ENCODE measurements around the gene AMZ1. TPM values are rescaled to one million over a fixed set of nuclear protein-coding genes. Genes with fewer than 3 reads are reported as not detected.
A peak's percentile ranks its signal among the peaks of the same experiment; 100 is the strongest.
"Not testable (repeated sequence)": the region's sequence is repeated elsewhere in the genome, so short reads cannot be mapped to it uniquely, and the experiment has no call there.

AMZ1 gene
- total RNA-seq, 2 experiments from 2014 or later = 0.05 to 0.08 TPM

GRCh38 chr7:2679135-2680127 lies 8.6 kb upstream of the AMZ1 start:
- H3K4me3 Mint-ChIP-seq; DNase-seq; H3K9me3 Mint-ChIP-seq; POLR2A ChIA-PET; H3K36me3 Mint-ChIP-seq (ENCODE audit: low read depth); H3K4me1 Mint-ChIP-seq; H3K27me3 Mint-ChIP-seq; H3K27ac Mint-ChIP-seq: not testable (repeated sequence)
- CTCF ChIA-PET = interaction anchor here (1.1 to 2.4 kb wide), 4 partner anchors 18 to 227 kb away, joined by 3 to 6 read pairs (median 4); no protein-coding TSS in a partner anchor

DNA sequence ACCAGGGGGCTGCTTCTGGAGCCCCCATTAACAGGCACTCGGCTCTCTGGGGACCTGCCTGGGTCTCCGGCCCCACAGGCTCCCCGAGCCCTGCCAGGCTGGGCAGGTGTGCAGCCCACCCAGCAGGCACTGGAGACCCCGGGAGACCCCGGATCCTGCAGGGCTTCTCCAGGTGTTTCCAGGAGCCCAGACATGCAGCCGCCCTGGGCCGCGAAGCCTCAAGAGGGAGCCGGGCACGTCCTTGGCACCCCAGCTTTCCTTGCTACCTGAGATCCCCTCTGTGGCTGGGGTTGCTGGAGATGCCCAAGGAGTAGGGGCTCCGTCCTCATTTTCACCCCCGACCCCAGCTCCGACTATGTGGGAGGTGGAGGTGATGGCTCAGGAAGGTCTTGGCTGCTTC lies 7.7 kb upstream of the AMZ1 start:
- CTCF ChIA-PET = interaction anchor here (1.1 to 2.7 kb wide), 5 partner anchors 10 to 228 kb away, joined by 3 to 19 read pairs (median 6); no protein-coding TSS in a partner anchor
- Mint-ChIP-seq H3K27me3 (peaks cover 6% of the 10 kb centered on the region), H3K4me3 (no peak overlapping the region), H3K9me3 (no peaks in the 10 kb centered on the region), H3K36me3 (ENCODE audit: low read depth) (no peaks in the 10 kb centered on the region), H3K4me1 (no peaks in the 10 kb centered on the region), H3K27ac (no peak overlapping the region)
- POLR2A ChIA-PET = no interaction called here
- no peak for DNase-seq

DNA sequence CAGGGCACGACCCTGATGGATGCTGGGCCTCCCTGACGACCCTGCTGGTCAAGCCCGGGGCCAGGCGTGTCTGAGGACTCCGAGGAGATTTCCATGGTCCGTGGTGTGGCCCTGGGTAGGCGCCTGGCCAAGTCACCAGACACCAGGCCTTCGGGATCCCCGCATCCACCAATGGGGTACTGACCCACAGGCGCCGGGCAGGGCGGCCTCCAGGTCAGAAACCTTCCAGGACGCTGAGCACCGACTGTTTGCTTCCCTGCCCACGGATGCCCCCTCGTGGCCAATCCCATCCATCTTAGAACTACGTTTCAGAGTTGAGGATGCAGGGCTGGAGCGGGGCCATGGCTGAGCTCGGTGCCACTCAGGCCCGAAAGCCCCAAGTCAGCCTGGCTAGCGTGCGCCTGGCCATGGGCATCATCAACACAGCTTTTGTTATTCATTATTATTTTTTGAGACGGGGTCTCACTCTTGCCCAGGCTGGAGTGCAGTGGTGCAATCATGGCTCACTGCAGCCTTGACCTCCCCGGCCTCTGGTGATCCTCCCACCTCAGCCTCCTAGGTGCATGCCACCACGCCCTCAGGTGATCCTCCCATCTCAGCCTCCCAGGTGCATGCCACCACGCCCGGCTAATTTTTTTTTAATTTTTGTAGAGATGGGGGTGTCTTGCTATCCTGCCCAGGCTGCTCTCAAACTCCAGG lies 7.1 kb upstream of the AMZ1 start:
- Mint-ChIP-seq H3K9me3 (no peaks in the 10 kb centered on the region), H3K27me3 (peaks cover 5% of the 10 kb centered on the region), H3K4me1 (no peaks in the 10 kb centered on the region), H3K36me3 (ENCODE audit: low read depth) (no peaks in the 10 kb centered on the region), H3K27ac (no peak overlapping the region), H3K4me3 (no peak overlapping the region)
- POLR2A ChIA-PET = no interaction called here
- peak; percentile 56 for DNase-seq
- CTCF ChIA-PET = interaction anchor here (1.0 to 2.7 kb wide), 8 partner anchors 10 to 229 kb away, joined by 3 to 19 read pairs (median 5); no protein-coding TSS in a partner anchor

DNA sequence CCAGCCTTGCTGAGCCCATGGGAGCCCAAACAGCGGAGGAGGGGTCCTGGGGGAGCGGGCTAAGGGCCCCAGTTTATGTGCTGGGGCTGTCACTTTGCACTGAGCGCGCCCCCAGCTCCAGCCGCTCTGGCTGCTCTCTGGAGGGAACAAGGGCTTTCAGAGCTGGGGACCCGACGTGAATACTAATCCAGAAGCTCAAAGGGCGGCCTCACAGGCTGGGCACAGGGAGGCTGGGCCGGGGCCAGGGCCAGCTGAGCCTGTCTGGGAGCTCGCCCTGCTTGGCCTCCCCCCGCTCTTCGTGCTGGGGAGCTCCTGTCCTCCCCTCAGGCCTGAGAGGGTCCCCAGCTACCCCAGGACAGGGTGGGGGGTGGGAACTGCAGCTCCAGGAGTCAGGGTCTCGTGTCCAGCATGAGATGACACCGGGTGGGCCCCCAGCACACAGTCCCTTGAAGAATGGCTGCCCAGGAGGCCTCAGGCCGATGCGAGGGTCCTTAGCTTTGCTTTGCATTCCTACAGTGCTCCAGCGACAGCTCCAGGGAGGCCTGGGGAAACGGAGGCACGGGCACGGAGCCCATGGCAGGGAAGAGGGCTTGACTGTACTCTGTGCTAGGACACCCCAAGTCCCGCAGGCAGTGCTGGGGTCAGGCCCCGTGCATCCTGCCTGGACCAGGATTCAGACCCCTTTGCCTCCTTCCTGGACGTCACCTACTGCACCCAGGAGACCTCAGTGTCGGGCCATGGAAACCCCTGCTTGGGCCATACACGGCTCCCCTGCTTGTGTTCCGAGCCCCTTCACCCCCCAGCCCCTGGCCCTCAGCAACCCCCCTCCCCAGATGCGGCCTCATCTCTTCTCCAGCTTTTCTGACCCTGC lies 5.8 kb upstream of the AMZ1 start:
- Mint-ChIP-seq H3K9me3 (no peaks in the 10 kb centered on the region), H3K4me1 (no peaks in the 10 kb centered on the region), H3K27ac (no peak overlapping the region), H3K36me3 (ENCODE audit: low read depth) (no peaks in the 10 kb centered on the region), H3K4me3 (no peak overlapping the region), H3K27me3 (peaks cover 12% of the 10 kb centered on the region)
- DNase-seq = no peak
- POLR2A ChIA-PET = no interaction called here
- CTCF ChIA-PET = interaction anchor here (0.5 to 2.7 kb wide), 10 partner anchors 8 to 410 kb away, joined by 3 to 19 read pairs (median 4); no protein-coding TSS in a partner anchor

- Mint-ChIP-seq H3K4me1 (peaks cover 10% of the 10 kb centered on the region), H3K4me3 (no peak overlapping the region), H3K27ac (no peak overlapping the region), H3K9me3 (no peaks in the 10 kb centered on the region), H3K27me3 (peaks cover 30% of the 10 kb centered on the region), H3K36me3 (ENCODE audit: low read depth) (no peaks in the 10 kb centered on the region)
- CTCF ChIA-PET = interaction anchor here (1.1 kb wide), 1 partner anchor 16 kb away, joined by 3 read pairs; no protein-coding TSS in a partner anchor
- no peak for DNase-seq
- POLR2A ChIA-PET = no interaction called here
Observed at GRCh38 chr7:2684501-2684900, 3.5 kb upstream of the AMZ1 start.

DNA sequence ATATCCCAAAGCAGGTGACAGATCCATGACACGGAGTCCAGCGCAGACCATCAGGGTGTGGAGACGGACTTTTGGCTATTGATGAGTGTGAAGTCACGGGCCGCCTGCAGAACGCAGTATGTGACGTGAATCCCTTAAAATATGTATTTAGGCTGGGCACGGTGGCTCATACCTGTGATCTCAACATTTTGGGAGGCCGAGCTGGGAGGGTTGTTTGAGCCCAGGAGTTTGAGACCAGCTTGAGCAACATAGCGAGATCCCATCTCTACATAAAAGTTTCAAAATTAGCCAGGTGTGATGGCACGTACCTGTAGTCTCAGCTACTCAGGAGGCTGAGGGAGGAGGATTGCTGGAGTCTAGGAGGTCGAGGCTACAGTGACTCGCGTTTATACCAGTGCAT lies 1.9 kb upstream of the AMZ1 start:
- no peak overlapping the region for H3K4me3 Mint-ChIP-seq
- H3K9me3 Mint-ChIP-seq = no peaks in the 10 kb centered on the region
- CTCF ChIA-PET = interaction anchor here (1.3 to 3.6 kb wide), 4 partner anchors 13 to 255 kb away, joined by 4 to 14 read pairs (median 6); no protein-coding TSS in a partner anchor
- H3K27me3 Mint-ChIP-seq = peaks cover 41% of the 10 kb centered on the region
- no peak overlapping the region for H3K27ac Mint-ChIP-seq
- no peaks in the 10 kb centered on the region for H3K36me3 Mint-ChIP-seq (ENCODE audit: low read depth)
- POLR2A ChIA-PET = no interaction called here
- DNase-seq = no peak
- H3K4me1 Mint-ChIP-seq = peaks cover 15% of the 10 kb centered on the region

DNA sequence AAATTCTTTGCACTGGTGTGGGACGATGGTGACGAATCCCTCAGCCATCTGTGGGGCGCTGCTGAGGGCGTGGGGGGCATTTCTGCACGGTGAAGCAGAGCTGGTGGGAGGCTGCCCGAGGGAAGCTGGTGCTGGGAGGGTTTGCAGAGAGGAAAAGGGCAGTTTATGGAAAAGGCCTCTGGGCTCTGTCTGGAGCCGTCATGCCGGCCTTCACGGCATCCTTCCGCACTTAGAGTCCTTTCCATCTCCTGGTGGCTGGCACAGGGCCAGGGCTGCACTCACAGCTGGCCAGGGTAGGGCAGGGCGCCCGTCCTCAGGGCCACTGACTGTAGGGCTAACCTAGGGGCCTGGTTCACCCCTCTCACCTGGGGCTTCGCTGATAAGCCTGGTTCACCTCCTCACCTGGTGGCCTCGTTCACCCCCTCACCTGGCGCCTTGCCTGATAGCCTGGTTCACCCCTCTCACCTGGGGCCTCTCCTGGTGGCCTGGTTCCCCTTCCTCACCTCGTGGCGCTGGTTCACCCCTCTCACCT lies 598 bp upstream of the AMZ1 start:
- POLR2A ChIA-PET = no interaction called here
- peaks cover 18% of the 10 kb centered on the region for H3K4me1 Mint-ChIP-seq
- H3K4me3 Mint-ChIP-seq = no peak overlapping the region
- CTCF ChIA-PET = interaction anchor here (1.3 to 3.6 kb wide), 4 partner anchors 12 to 256 kb away, joined by 4 to 14 read pairs (median 6); no protein-coding TSS in a partner anchor
- H3K27ac Mint-ChIP-seq = no peak overlapping the region
- no peaks in the 10 kb centered on the region for H3K9me3 Mint-ChIP-seq
- H3K36me3 Mint-ChIP-seq (ENCODE audit: low read depth) = no peaks in the 10 kb centered on the region
- peaks cover 44% of the 10 kb centered on the region for H3K27me3 Mint-ChIP-seq
- no peak for DNase-seq

- POLR2A ChIA-PET = no interaction called here
- no peaks in the 10 kb centered on the region for H3K36me3 Mint-ChIP-seq (ENCODE audit: low read depth)
- no peak for DNase-seq
- peaks cover 44% of the 10 kb centered on the region for H3K27me3 Mint-ChIP-seq
- CTCF ChIA-PET = interaction anchor here (2.3 to 3.6 kb wide), 2 partner anchors 21 kb away, joined by 14 to 16 read pairs; no protein-coding TSS in a partner anchor
- no peaks in the 10 kb centered on the region for H3K9me3 Mint-ChIP-seq
- H3K27ac Mint-ChIP-seq = no peak overlapping the region
- peaks cover 18% of the 10 kb centered on the region for H3K4me1 Mint-ChIP-seq
- H3K4me3 Mint-ChIP-seq = no peak overlapping the region
Observed at GRCh38 chr7:2688409-2689342, 674 bp downstream of the AMZ1 start.

GRCh38 chr7:2689343-2689847 lies 1.4 kb downstream of the AMZ1 start:
- no peak for DNase-seq
- Mint-ChIP-seq H3K27me3 (peaks cover 44% of the 10 kb centered on the region), H3K4me1 (peaks cover 18% of the 10 kb centered on the region), H3K27ac (no peak overlapping the region), H3K4me3 (no peak overlapping the region), H3K9me3 (no peaks in the 10 kb centered on the region), H3K36me3 (ENCODE audit: low read depth) (no peaks in the 10 kb centered on the region)
- ChIA-PET POLR2A (no interaction called here), CTCF (interaction anchor here (1.4 to 2.4 kb wide), 4 partner anchors 8 to 29 kb away, joined by 3 to 16 read pairs (median 8); no protein-coding TSS in a partner anchor)

- H3K4me3 Mint-ChIP-seq = no peak overlapping the region
- POLR2A ChIA-PET = no interaction called here
- H3K36me3 Mint-ChIP-seq (ENCODE audit: low read depth) = no peaks in the 10 kb centered on the region
Observed at GRCh38 chr7:2689951-2690705, 2.1 kb downstream of the AMZ1 start.

More at GRCh38 chr7:2689951-2690705, 2.1 kb downstream of the AMZ1 start:
- CTCF ChIA-PET = interaction anchor here (0.7 to 2.4 kb wide), 6 partner anchors 9 to 239 kb away, joined by 3 to 16 read pairs (median 4); no protein-coding TSS in a partner anchor
- Mint-ChIP-seq H3K4me1 (peaks cover 18% of the 10 kb centered on the region), H3K27me3 (peaks cover 44% of the 10 kb centered on the region), H3K9me3 (no peaks in the 10 kb centered on the region), H3K27ac (no peak overlapping the region)
- no peak for DNase-seq
